ENCODE data around the gene ANGPTL8. TPM values are rescaled to one million over a fixed set of nuclear protein-coding genes. Genes with fewer than 3 reads are reported as not detected.
A peak's percentile ranks its signal among the peaks of the same experiment; 100 is the strongest.

ANGPTL8 gene
- total and polyA plus RNA-seq, 2 of the 4 experiments (the other 2 are of a cell fraction) = not detected

- H3K9me3 ChIP-seq (ENCODE audit: control insufficient read depth, insufficient read depth, low read length) = no peaks in the 10 kb centered on the region
- peak overlapping the region; percentile 93; the same call in 1 of the 2 replicates for H2BK120ac ChIP-seq (ENCODE audit: low read depth, low read length)
- no peak overlapping the region for H4K5ac ChIP-seq (ENCODE audit: low read depth, low read length)
- peak overlapping the region; percentile 81; the same call in 1 of the 2 replicates for H2AK5ac ChIP-seq (ENCODE audit: low read depth, low read length)
- no peak overlapping the region for H2AK9ac ChIP-seq (replicated peaks; ENCODE audit: low read depth, low read length, poor library complexity)
- H3K79me1 ChIP-seq (ENCODE audit: low read depth in 1 of 2, low read length in 2 of 2) = peaks cover 14 to 29% of the 10 kb centered on the region in 2 experiments
- no peak for DNase-seq
- H3K23ac ChIP-seq (ENCODE audit: low read depth, low read length) = no peak overlapping the region
- in situ Hi-C loops (cut with MboI; ENCODE audit: low sequenced_read_pairs) = loop anchor here (5.0 to 10.0 kb wide), 3 partner anchors 69 to 264 kb away; no protein-coding TSS in a partner anchor
- H3K9me1 ChIP-seq (ENCODE audit: insufficient read depth, low read length) = peaks cover 11% of the 10 kb centered on the region
- no peak overlapping the region for H3K56ac ChIP-seq (ENCODE audit: extremely low read depth, insufficient read depth, low read length)
- H3K27ac ChIP-seq (ENCODE audit: insufficient read depth, low read length) = no peak overlapping the region
- H4K91ac ChIP-seq (ENCODE audit: insufficient read depth, low read depth, low read length) = peak overlapping the region; percentile 24; the same call in 1 of the 2 replicates
- WGBS, 2 experiments (ENCODE audit: extremely low coverage in 2 of 2, insufficient read length in 1 of 2) = 98% methylated on average over 20 of the region's 24 CpGs; no CpG with 5 or more reads in 1 of the 2 experiments
- peaks cover 13% of the 10 kb centered on the region for H3K4me1 ChIP-seq (ENCODE audit: control insufficient read depth, insufficient read depth, low read length)
- BruUV-seq (replicated peaks) = no TSS peak
- no peak overlapping the region for H3K18ac ChIP-seq (ENCODE audit: low read depth, low read length)
- intact Hi-C loops (cut with micrococcal nuclease) = no loop called here
- peaks cover 7% of the 10 kb centered on the region; the same call in 1 of the 2 replicates for H3K36me3 ChIP-seq (ENCODE audit: control insufficient read depth, insufficient read depth, low read length)
- dilution Hi-C loops (cut with HindIII; ENCODE audit: low sequenced_read_pairs, unreplicated experiment) = no loop called here
- H4K20me1 ChIP-seq (ENCODE audit: insufficient read depth, low read length) = no peaks in the 10 kb centered on the region
- H3K4ac ChIP-seq (ENCODE audit: low read depth, low read length) = peak overlapping the region; percentile 47; the same call in 1 of the 2 replicates
- H2AFZ ChIP-seq (replicated peaks; ENCODE audit: low read length, poor library complexity) = peak overlapping the region; percentile 48
- no peak overlapping the region for H3K4me2 ChIP-seq (ENCODE audit: low read depth, low read length)
- no peak for ATAC-seq (ENCODE audit: low read depth)
- H3K9ac ChIP-seq (ENCODE audit: low read depth, low read length) = no peak overlapping the region
- H3K14ac ChIP-seq (replicated peaks; ENCODE audit: low read depth, low read length) = no peak overlapping the region
- ChIA-PET CTCF (no interaction called here), POLR2A (ENCODE audit: unreplicated experiment) (no interaction called here)
- H3K4me3 ChIP-seq (ENCODE audit: insufficient read depth, low read depth, low read length) = no peak overlapping the region
- H2BK5ac ChIP-seq (ENCODE audit: low read depth, low read length, poor library complexity, severe bottlenecking) = no peak overlapping the region
- no peak overlapping the region for H2BK20ac ChIP-seq (ENCODE audit: low read depth, low read length)
- no peak overlapping the region for H2BK15ac ChIP-seq (ENCODE audit: low read depth, low read length)
- TF ChIP-seq RAD21 (IDR thresholded peaks at IDR 0.05; ENCODE audit: low read length) = no peak
- TF ChIP-seq RFX5 (IDR thresholded peaks at IDR 0.05; ENCODE audit: low read depth, low read length) = no peak
- TF ChIP-seq RCOR1 (IDR thresholded peaks at IDR 0.05; ENCODE audit: insufficient replicate concordance, low read length) = no peak
- TF ChIP-seq CTCF (conservative IDR thresholded peaks at IDR 0.05; ENCODE audit: low read depth, low read length) = no peak
- no peak overlapping the region; a peak in 1 of 4 replicates for H4K8ac ChIP-seq (ENCODE audit: low read depth in 2 of 2, low read length in 2 of 2)
- no peaks in the 10 kb centered on the region for H3K27me3 ChIP-seq (ENCODE audit: control insufficient read depth, insufficient read depth, low read length)
These were observed 37.6 kb upstream of the ANGPTL8 start for GRCh38 chr19:11201791-11202190.

Data from IMR-90 (cell line).